HCT116 (cell line): ENCODE results near the gene MEIKIN. TPM values are rescaled to one million over a fixed set of nuclear protein-coding genes. Genes with fewer than 3 reads are reported as not detected.

Experiments used
- ATAC-seq: fragments of 200-7000 bp; cut with Tn5 transposase; 2 replicates; pipeline ENCODE4 v1.9.1; 2020; ENCODE audit warnings: mild to moderate bottlenecking, moderate library complexity
- BruUV-seq: library from RNA; stranded (reverse); fragments of 400-500 nt; replicated peaks from 2 replicates; lab custom pipeline; 2021; lab: Mats Ljungman, UMichigan
- CTCF ChIA-PET: fragments of 300-600 bp; sonication (Branson Sonifier 250); formaldehyde crosslinking; loops from one replicate; lab custom pipeline; 2021; ENCODE audit warnings: antibody characterized with exemption; lab: Charles Lee
- POLR2A ChIA-PET: fragments of 300-600, 350-600 bp; sonication (Branson Sonifier 250); formaldehyde crosslinking; loops from one replicate; lab custom pipeline; 2021; ENCODE audit warnings: antibody characterized with exemption; lab: Charles Lee
- RAD21 ChIA-PET, 2 experiments: fragments of 300-600 bp; sonication (Branson Sonifier 250); formaldehyde crosslinking; loops; one replicate each; lab custom pipeline; 2023; ENCODE audit warnings: low total read pairs in 2 of 2; ENCODE audit not compliant: uncharacterized antibody in 2 of 2, unreplicated experiment in 2 of 2, low non-redundant PET in 1 of 2; lab: Charles Lee
- DNase-seq: peaks from one replicate; pipeline ENCODE4 v3.0.0-alpha.2; 2010; ENCODE audit warnings: low read depth, low spot score
- H2AFZ ChIP-seq: fragments of 200-600 bp; shearing (Covaris generic), sonication (generic); 2 replicates; pipeline ENCODE4 v1.6.1; 2017; ENCODE audit warnings: low read depth, mixed run types, mixed read lengths, antibody characterized with exemption, low read length; ENCODE audit not compliant: poor library complexity, severe bottlenecking
- H3K27ac ChIP-seq: 2 replicates; pipeline ENCODE4 v1.5.1; 2012; ENCODE audit warnings: low read depth, low read length
- H3K27me3 ChIP-seq: fragments of 200-600 bp; sonication (generic); 2 replicates; pipeline ENCODE4 v1.6.1; 2016; ENCODE audit warnings: mixed run types, low read length, mixed read lengths; ENCODE audit not compliant: insufficient read depth
- H3K36me3 ChIP-seq, 2 experiments: fragments of 200-500 bp in 1 of 2; fragments of 200-600 bp in 1 of 2; sonication (Bioruptor generic) in 1 of 2; sonication (generic) in 1 of 2; 2 replicates each; pipeline versions ENCODE4 v1.5.1 to v1.6.1; 2014 to 2016; ENCODE audit warnings: low read length in 2 of 2, inconsistent platforms in 1 of 2, mixed read lengths in 1 of 2, mixed run types in 1 of 2; ENCODE audit not compliant: insufficient read depth in 2 of 2, control insufficient read depth in 1 of 2
- H3K4me1 ChIP-seq, 2 experiments: fragments of 200-600 bp in 1 of 2; sonication (generic) in 1 of 2; 2 replicates each; pipeline versions ENCODE4 v1.5.1 to v1.6.1; 2012 to 2017; ENCODE audit warnings: low read length in 2 of 2, inconsistent platforms in 1 of 2, mild to moderate bottlenecking in 1 of 2, mixed read lengths in 1 of 2, mixed run types in 1 of 2, moderate library complexity in 1 of 2; ENCODE audit not compliant: insufficient read depth in 2 of 2, control insufficient read depth in 1 of 2
- H3K4me2 ChIP-seq: fragments of 200-600 bp; sonication (generic); 2 replicates; pipeline ENCODE4 v1.6.1; 2017; ENCODE audit warnings: mixed run types, low read length, mixed read lengths
- H3K4me3 ChIP-seq, 2 experiments: fragments of 200-600 bp in 1 of 2; sonication (generic) in 1 of 2; replicated peaks in 1 of 2; 2 replicates each; pipeline ENCODE4 v1.5.1; 2011 to 2016; ENCODE audit warnings: low read length in 2 of 2, control low read depth in 1 of 2, low read depth in 1 of 2, mild to moderate bottlenecking in 1 of 2, mixed read lengths in 1 of 2, mixed run types in 1 of 2
- H3K79me2 ChIP-seq: fragments of 200-600 bp; sonication (generic); 2 replicates; pipeline ENCODE4 v1.6.1; 2017; ENCODE audit warnings: mild to moderate bottlenecking, mixed run types, low read length, moderate library complexity, mixed read lengths; ENCODE audit not compliant: insufficient read depth
- H3K9ac ChIP-seq: fragments of 200-600 bp; sonication (generic); 2 replicates; pipeline ENCODE4 v1.6.1; 2016; ENCODE audit warnings: low read length, mixed read lengths
- H3K9me2 ChIP-seq: fragments of 200-600 bp; sonication (generic), shearing (Covaris generic); 2 replicates; pipeline ENCODE4 v1.6.1; 2017; ENCODE audit warnings: mixed run types, mild to moderate bottlenecking, moderate library complexity; ENCODE audit not compliant: insufficient read depth
- H3K9me3 ChIP-seq, 2 experiments: fragments of 200-500 bp in 1 of 2; fragments of 200-600 bp in 1 of 2; sonication (Bioruptor generic) in 1 of 2; sonication (generic) in 1 of 2; 2 replicates each; pipeline ENCODE4 v1.6.1; 2014 to 2017; ENCODE audit warnings: low read length in 2 of 2, mixed read lengths in 2 of 2, inconsistent platforms in 1 of 2, low read depth in 1 of 2, mild to moderate bottlenecking in 1 of 2, mixed run types in 1 of 2, moderate library complexity in 1 of 2; ENCODE audit not compliant: control insufficient read depth in 1 of 2, insufficient read depth in 1 of 2
- H4K20me1 ChIP-seq: fragments of 200-600 bp; sonication (generic), shearing (Covaris generic); 2 replicates; pipeline ENCODE4 v1.6.1; 2017; ENCODE audit warnings: mixed run types, mild to moderate bottlenecking, moderate library complexity; ENCODE audit not compliant: insufficient read depth
- ATF3 ChIP-seq: IDR thresholded peaks from 2 replicates; pipeline ENCODE4 v1.6.1; 2012
- CTCF ChIP-seq, 3 experiments: fragments of 200-600 bp in 1 of 3; sonication (generic) in 1 of 3; IDR thresholded peaks in 2 of 3; conservative IDR thresholded peaks in 1 of 3; 2 replicates each; pipeline ENCODE4 v1.5.1; 2012 to 2017; ENCODE audit warnings: low read depth in 2 of 3, low read length in 2 of 3, antibody characterized with exemption in 1 of 3, borderline replicate concordance in 1 of 3, control low read depth in 1 of 3, mild to moderate bottlenecking in 1 of 3, mixed read lengths in 1 of 3, mixed run types in 1 of 3, moderate library complexity in 1 of 3; ENCODE audit not compliant: insufficient read depth in 1 of 3
- ELF1 ChIP-seq: IDR thresholded peaks from 2 replicates; pipeline ENCODE4 v1.6.1; 2012; ENCODE audit warnings: low read depth, borderline replicate concordance
- FOSL1 ChIP-seq: IDR thresholded peaks from 2 replicates; pipeline ENCODE4 v1.6.1; 2012; ENCODE audit warnings: low read depth
- JUND ChIP-seq: IDR thresholded peaks from 2 replicates; pipeline ENCODE4 v1.6.1; 2012
- POLR2A ChIP-seq: IDR thresholded peaks from 2 replicates; pipeline ENCODE4 v1.7.0; 2011; ENCODE audit warnings: borderline replicate concordance; ENCODE audit not compliant: insufficient read depth, insufficient read length; ENCODE audit errors: extremely low read depth
- REST ChIP-seq: IDR thresholded peaks from 2 replicates; pipeline ENCODE4 v1.6.1; 2012; ENCODE audit warnings: low read depth
- TCF7L2 ChIP-seq: IDR thresholded peaks from 2 replicates; pipeline ENCODE4 v1.7.0; 2011; ENCODE audit warnings: borderline replicate concordance, inconsistent platforms; ENCODE audit not compliant: insufficient read depth, insufficient read length; ENCODE audit errors: extremely low read depth
- YY1 ChIP-seq: IDR thresholded peaks from 2 replicates; pipeline ENCODE4 v1.6.1; 2011; ENCODE audit warnings: low read length, low read depth, moderate library complexity, mild to moderate bottlenecking; ENCODE audit not compliant: insufficient replicate concordance; ENCODE audit errors: extremely low read depth
- intact Hi-C: fragments of 100-400 bp; cut with micrococcal nuclease; formaldehyde crosslinking; loops from 2 replicates; pipeline ENCODE4 v1.10.0; 2022
- total RNA-seq: library from RNA; stranded (reverse); gene quantifications from one replicate; pipeline ENCODE4 v1.2.1, GENCODE V29; 2021; ENCODE audit not compliant: unreplicated experiment

Gene MEIKIN
- total RNA-seq, 1 experiment from 2014 or later: not detected

- Histone ChIP-seq H3K27me3 (no peaks in the 10 kb centered on the region), H3K4me3 (no peak overlapping the region), H3K36me3 (no peaks in the 10 kb centered on the region), H3K4me2 (no peak overlapping the region), H3K4me1 (no peaks in the 10 kb centered on the region), H4K20me1 (no peaks in the 10 kb centered on the region), H3K9me3 (no peaks in the 10 kb centered on the region), H3K9ac (no peak overlapping the region), H3K9me2 (no peaks in the 10 kb centered on the region), H3K27ac (no peak overlapping the region), H2AFZ (no peak overlapping the region), H3K79me2 (peaks cover 90% of the 10 kb centered on the region)
- ChIA-PET POLR2A (no interaction called here), CTCF (no interaction called here), RAD21 (no interaction called here)
- no TSS peak for BruUV-seq
- intact Hi-C loops: no loop called here
- TF ChIP-seq REST: no peak
- TF ChIP-seq CTCF (IDR thresholded peaks at IDR 0.05 in 2 of 3, conservative IDR thresholded peaks at IDR 0.05 in 1 of 3; ENCODE audit: borderline replicate concordance in 1 of 3, insufficient read depth in 1 of 3, low read depth in 2 of 3, low read length in 2 of 3): no peak
- TF ChIP-seq YY1: no peak
- no peak for TF ChIP-seq JUND
- TF ChIP-seq FOSL1: no peak
- TF ChIP-seq TCF7L2: no peak
- no peak for TF ChIP-seq ATF3
- TF ChIP-seq POLR2A: no peak
- TF ChIP-seq ELF1: no peak
- ATAC-seq (no peak), DNase-seq (no peak)
Observed at GRCh38 chr5:131789765-131790164, 155.7 kb downstream of the MEIKIN start.
